ENCODE results near the gene SPTAN1. TPM values are rescaled to one million over a fixed set of nuclear protein-coding genes. Genes with fewer than 3 reads are reported as not detected.

Gene SPTAN1
- total and polyA plus RNA-seq, 2 experiments from 2014 or later = 108 to 195 TPM

DNA sequence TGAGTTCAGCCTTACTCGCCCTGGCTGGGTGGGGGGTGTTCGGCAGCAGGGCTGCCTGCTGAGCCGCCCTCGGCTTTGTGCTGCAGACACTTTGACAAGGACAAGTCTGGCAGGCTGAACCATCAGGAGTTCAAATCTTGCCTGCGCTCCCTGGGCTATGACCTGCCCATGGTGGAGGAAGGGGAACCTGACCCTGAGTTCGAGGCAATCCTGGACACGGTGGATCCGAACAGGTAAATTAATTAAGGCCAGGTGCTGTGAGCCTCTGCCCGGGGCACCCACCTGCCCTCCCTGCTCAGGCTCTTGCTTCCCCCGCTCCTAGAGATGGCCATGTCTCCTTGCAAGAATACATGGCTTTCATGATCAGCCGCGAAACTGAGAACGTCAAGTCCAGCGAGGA, 80.1 kb downstream of the SPTAN1 start:
- H3K4me3 ChIP-seq = no peak overlapping the region
- H3K4me1 ChIP-seq (ENCODE audit: insufficient read depth) = 0 out of 2 replicates have a peak, but pooled peaks cover 8% of the 10 kb centered on the region
- H3K27me3 ChIP-seq (ENCODE audit: insufficient read depth) = no peaks in the 10 kb centered on the region
- no peaks in the 10 kb centered on the region for H3K9me2 ChIP-seq (ENCODE audit: insufficient read depth)
- DNase-seq (ENCODE audit: low spot score) (no peak), ATAC-seq (no peak)
- TF ChIP-seq EZH2phosphoT487 (IDR thresholded peaks at IDR 0.05; ENCODE audit: unreplicated experiment) = no peak
- TF ChIP-seq STAT1 (IDR thresholded peaks at IDR 0.05; ENCODE audit: unreplicated experiment) = no peak
- TF ChIP-seq, protein P1, sequence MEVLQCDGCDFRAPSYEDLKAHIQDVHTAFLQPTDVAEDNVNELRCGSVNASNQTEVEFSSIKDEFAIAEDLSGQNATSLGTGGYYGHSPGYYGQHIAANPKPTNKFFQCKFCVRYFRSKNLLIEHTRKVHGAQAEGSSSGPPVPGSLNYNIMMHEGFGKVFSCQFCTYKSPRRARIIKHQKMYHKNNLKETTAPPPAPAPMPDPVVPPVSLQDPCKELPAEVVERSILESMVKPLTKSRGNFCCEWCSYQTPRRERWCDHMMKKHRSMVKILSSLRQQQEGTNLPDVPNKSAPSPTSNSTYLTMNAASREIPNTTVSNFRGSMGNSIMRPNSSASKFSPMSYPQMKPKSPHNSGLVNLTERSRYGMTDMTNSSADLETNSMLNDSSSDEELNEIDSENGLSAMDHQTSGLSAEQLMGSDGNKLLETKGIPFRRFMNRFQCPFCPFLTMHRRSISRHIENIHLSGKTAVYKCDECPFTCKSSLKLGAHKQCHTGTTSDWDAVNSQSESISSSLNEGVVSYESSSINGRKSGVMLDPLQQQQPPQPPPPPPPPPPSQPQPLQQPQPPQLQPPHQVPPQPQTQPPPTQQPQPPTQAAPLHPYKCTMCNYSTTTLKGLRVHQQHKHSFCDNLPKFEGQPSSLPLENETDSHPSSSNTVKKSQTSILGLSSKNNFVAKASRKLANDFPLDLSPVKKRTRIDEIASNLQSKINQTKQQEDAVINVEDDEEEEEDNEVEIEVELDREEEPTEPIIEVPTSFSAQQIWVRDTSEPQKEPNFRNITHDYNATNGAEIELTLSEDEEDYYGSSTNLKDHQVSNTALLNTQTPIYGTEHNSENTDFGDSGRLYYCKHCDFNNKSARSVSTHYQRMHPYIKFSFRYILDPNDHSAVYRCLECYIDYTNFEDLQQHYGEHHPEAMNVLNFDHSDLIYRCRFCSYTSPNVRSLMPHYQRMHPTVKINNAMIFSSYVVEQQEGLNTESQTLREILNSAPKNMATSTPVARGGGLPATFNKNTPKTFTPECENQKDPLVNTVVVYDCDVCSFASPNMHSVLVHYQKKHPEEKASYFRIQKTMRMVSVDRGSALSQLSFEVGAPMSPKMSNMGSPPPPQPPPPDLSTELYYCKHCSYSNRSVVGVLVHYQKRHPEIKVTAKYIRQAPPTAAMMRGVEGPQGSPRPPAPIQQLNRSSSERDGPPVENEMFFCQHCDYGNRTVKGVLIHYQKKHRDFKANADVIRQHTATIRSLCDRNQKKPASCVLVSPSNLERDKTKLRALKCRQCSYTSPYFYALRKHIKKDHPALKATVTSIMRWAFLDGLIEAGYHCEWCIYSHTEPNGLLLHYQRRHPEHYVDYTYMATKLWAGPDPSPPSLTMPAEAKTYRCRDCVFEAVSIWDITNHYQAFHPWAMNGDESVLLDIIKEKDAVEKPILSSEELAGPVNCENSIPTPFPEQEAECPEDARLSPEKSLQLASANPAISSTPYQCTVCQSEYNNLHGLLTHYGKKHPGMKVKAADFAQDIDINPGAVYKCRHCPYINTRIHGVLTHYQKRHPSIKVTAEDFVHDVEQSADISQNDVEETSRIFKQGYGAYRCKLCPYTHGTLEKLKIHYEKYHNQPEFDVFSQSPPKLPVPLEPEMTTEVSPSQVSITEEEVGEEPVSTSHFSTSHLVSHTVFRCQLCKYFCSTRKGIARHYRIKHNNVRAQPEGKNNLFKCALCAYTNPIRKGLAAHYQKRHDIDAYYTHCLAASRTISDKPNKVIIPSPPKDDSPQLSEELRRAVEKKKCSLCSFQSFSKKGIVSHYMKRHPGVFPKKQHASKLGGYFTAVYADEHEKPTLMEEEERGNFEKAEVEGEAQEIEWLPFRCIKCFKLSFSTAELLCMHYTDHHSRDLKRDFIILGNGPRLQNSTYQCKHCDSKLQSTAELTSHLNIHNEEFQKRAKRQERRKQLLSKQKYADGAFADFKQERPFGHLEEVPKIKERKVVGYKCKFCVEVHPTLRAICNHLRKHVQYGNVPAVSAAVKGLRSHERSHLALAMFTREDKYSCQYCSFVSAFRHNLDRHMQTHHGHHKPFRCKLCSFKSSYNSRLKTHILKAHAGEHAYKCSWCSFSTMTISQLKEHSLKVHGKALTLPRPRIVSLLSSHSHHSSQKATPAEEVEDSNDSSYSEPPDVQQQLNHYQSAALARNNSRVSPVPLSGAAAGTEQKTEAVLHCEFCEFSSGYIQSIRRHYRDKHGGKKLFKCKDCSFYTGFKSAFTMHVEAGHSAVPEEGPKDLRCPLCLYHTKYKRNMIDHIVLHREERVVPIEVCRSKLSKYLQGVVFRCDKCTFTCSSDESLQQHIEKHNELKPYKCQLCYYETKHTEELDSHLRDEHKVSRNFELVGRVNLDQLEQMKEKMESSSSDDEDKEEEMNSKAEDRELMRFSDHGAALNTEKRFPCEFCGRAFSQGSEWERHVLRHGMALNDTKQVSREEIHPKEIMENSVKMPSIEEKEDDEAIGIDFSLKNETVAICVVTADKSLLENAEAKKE (CRISPR knock-in tag; IDR thresholded peaks at IDR 0.05) = no peak
- peaks cover 24% of the 10 kb centered on the region for H3K36me3 ChIP-seq (ENCODE audit: insufficient read depth)
- Mint-ChIP-seq H3K27me3 (ENCODE audit: insufficient read depth, low read depth, poor library complexity) (peaks cover 26% of the 10 kb centered on the region), H3K9me3 (no peaks in the 10 kb centered on the region), H3K4me1 (peaks cover 6% of the 10 kb centered on the region), H3K27ac (no peak overlapping the region), H3K36me3 (ENCODE audit: low read depth) (peaks cover 47% of the 10 kb centered on the region), H3K4me3 (no peak overlapping the region)
- no peaks in the 10 kb centered on the region for H3K79me2 ChIP-seq (replicated peaks; ENCODE audit: insufficient read depth)
- no peak overlapping the region for H3K4me2 ChIP-seq
- no peaks in the 10 kb centered on the region; the same call in 1 of the 2 replicates for H3F3A ChIP-seq (replicated peaks; ENCODE audit: low read depth)
- H2AFZ ChIP-seq = no peak overlapping the region
- H3K27ac ChIP-seq (ENCODE audit: low read depth) = no peak overlapping the region
- peaks cover 3% of the 10 kb centered on the region for H4K20me1 ChIP-seq (replicated peaks; ENCODE audit: insufficient read depth)

DNA sequence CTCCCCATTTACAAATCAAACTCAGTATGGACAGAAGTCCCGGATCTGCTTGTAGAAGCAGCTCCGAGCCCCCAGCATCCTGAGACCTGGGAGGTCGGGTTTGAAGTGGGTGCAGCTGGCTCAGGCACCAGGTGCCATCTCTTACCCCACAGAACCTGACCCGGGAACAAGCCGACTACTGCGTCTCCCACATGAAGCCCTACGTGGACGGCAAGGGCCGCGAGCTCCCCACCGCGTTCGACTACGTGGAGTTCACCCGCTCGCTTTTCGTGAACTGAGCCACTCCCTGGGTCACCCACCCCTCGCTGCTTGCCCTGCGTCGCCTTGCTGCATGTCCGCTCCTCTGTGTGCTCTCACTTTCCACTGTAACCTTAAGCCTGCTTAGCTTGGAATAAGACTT, 80.7 kb downstream of the SPTAN1 start:
- no peak for ATAC-seq
- Mint-ChIP-seq H3K4me1 (peaks cover 6% of the 10 kb centered on the region), H3K36me3 (ENCODE audit: low read depth) (peaks cover 43% of the 10 kb centered on the region), H3K9me3 (no peaks in the 10 kb centered on the region), H3K27ac (no peak overlapping the region), H3K4me3 (no peak overlapping the region), H3K27me3 (ENCODE audit: insufficient read depth, low read depth, poor library complexity) (peaks cover 22% of the 10 kb centered on the region)
- Histone ChIP-seq H3F3A (replicated peaks; ENCODE audit: low read depth) (no peaks in the 10 kb centered on the region; the same call in 1 of the 2 replicates), H2AFZ (no peak overlapping the region), H3K79me2 (replicated peaks; ENCODE audit: insufficient read depth) (no peaks in the 10 kb centered on the region), H3K27me3 (ENCODE audit: insufficient read depth) (no peaks in the 10 kb centered on the region), H3K9me2 (ENCODE audit: insufficient read depth) (no peaks in the 10 kb centered on the region), H3K36me3 (ENCODE audit: insufficient read depth) (peaks cover 24% of the 10 kb centered on the region), H3K4me1 (ENCODE audit: insufficient read depth) (0 out of 2 replicates have a peak, but pooled peaks cover 8% of the 10 kb centered on the region), H3K27ac (ENCODE audit: low read depth) (no peak overlapping the region), H4K20me1 (replicated peaks; ENCODE audit: insufficient read depth) (no peaks in the 10 kb centered on the region; the same call in none of the 2 replicates), H3K4me3 (no peak overlapping the region), H3K4me2 (no peak overlapping the region)
- no peak for DNase-seq (ENCODE audit: low spot score)
- TF ChIP-seq ZNF114 (CRISPR knock-in tag; IDR thresholded peaks at IDR 0.05) (no peak), POLR2AphosphoS5 (IDR thresholded peaks at IDR 0.05; ENCODE audit: low read depth) (no peak), NANOG (IDR thresholded peaks at IDR 0.05; ENCODE audit: borderline replicate concordance) (no peak), JUNB (IDR thresholded peaks at IDR 0.05; ENCODE audit: unreplicated experiment) (no peak), EZH2phosphoT487 (IDR thresholded peaks at IDR 0.05; ENCODE audit: unreplicated experiment) (no peak)
- TF ChIP-seq, protein P1 (CRISPR knock-in tag; IDR thresholded peaks at IDR 0.05) = no peak
